ENCODE data around the gene USP32. TPM values are rescaled to one million over a fixed set of nuclear protein-coding genes. Genes with fewer than 3 reads are reported as not detected.

Gene USP32
- total and polyA plus RNA-seq, 4 donors, result 11.6 to 103 (median 42.9) TPM

DNA sequence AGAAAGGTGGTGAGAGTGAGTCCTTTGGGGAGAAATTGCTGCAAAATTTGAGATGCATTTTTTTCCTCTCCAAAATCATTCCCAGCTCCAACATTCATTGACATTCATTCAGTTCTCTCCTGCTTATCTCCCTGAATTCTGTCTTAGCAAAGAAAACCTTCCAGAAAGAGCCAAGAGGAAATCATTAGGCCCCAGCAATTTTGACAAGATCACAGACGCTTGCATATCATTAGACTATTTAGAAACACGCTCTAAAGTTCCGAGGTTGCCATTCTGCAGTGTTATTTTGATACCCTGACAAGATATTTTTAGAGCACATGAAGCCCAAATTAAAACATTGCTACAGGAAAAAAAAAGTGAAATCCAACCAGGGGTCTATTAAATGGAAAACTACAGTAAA, 20.8 kb upstream of the USP32 start:
- H3K27ac ChIP-seq (ENCODE audit: low read depth in 1 of 2, low read length in 2 of 2), result no peak overlapping the region
- no peak for DNase-seq (ENCODE audit: low spot score)
- H3K4me3 ChIP-seq (ENCODE audit: low read depth in 1 of 3, low read length in 3 of 3), result no peak overlapping the region
- no peaks in the 10 kb centered on the region for H3K36me3 ChIP-seq (ENCODE audit: control insufficient read depth in 4 of 4, insufficient read depth in 3 of 4, low read depth in 1 of 4, low read length in 3 of 4)
- no peaks in the 10 kb centered on the region for H3K9me3 ChIP-seq (ENCODE audit: control insufficient read depth in 4 of 4, low read length in 3 of 4)
- H3K4me1 ChIP-seq (ENCODE audit: control insufficient read depth in 4 of 4, insufficient read depth in 4 of 4, low read length in 3 of 4), result no peaks in the 10 kb centered on the region
- no peaks in the 10 kb centered on the region for H3K27me3 ChIP-seq (ENCODE audit: control insufficient read depth in 4 of 4, insufficient read depth in 4 of 4, low read length in 3 of 4)
- TF ChIP-seq FOXA1 (IDR thresholded peaks at IDR 0.05), result no peak
- TF ChIP-seq RAD21 (IDR thresholded peaks at IDR 0.05), result no peak
- TF ChIP-seq SP1 (IDR thresholded peaks at IDR 0.05), result no peak
- TF ChIP-seq FOXA2 (IDR thresholded peaks at IDR 0.05), result no peak
- no peak for TF ChIP-seq JUND (IDR thresholded peaks at IDR 0.05)
- TF ChIP-seq, protein P1, sequence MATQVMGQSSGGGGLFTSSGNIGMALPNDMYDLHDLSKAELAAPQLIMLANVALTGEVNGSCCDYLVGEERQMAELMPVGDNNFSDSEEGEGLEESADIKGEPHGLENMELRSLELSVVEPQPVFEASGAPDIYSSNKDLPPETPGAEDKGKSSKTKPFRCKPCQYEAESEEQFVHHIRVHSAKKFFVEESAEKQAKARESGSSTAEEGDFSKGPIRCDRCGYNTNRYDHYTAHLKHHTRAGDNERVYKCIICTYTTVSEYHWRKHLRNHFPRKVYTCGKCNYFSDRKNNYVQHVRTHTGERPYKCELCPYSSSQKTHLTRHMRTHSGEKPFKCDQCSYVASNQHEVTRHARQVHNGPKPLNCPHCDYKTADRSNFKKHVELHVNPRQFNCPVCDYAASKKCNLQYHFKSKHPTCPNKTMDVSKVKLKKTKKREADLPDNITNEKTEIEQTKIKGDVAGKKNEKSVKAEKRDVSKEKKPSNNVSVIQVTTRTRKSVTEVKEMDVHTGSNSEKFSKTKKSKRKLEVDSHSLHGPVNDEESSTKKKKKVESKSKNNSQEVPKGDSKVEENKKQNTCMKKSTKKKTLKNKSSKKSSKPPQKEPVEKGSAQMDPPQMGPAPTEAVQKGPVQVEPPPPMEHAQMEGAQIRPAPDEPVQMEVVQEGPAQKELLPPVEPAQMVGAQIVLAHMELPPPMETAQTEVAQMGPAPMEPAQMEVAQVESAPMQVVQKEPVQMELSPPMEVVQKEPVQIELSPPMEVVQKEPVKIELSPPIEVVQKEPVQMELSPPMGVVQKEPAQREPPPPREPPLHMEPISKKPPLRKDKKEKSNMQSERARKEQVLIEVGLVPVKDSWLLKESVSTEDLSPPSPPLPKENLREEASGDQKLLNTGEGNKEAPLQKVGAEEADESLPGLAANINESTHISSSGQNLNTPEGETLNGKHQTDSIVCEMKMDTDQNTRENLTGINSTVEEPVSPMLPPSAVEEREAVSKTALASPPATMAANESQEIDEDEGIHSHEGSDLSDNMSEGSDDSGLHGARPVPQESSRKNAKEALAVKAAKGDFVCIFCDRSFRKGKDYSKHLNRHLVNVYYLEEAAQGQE (IDR thresholded peaks at IDR 0.05), result no peak
- TF ChIP-seq, protein P2, sequence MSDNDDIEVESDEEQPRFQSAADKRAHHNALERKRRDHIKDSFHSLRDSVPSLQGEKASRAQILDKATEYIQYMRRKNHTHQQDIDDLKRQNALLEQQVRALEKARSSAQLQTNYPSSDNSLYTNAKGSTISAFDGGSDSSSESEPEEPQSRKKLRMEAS (IDR thresholded peaks at IDR 0.05), result no peak
- no peak for TF ChIP-seq YY1 (IDR thresholded peaks at IDR 0.05)
- TF ChIP-seq, protein P3, sequence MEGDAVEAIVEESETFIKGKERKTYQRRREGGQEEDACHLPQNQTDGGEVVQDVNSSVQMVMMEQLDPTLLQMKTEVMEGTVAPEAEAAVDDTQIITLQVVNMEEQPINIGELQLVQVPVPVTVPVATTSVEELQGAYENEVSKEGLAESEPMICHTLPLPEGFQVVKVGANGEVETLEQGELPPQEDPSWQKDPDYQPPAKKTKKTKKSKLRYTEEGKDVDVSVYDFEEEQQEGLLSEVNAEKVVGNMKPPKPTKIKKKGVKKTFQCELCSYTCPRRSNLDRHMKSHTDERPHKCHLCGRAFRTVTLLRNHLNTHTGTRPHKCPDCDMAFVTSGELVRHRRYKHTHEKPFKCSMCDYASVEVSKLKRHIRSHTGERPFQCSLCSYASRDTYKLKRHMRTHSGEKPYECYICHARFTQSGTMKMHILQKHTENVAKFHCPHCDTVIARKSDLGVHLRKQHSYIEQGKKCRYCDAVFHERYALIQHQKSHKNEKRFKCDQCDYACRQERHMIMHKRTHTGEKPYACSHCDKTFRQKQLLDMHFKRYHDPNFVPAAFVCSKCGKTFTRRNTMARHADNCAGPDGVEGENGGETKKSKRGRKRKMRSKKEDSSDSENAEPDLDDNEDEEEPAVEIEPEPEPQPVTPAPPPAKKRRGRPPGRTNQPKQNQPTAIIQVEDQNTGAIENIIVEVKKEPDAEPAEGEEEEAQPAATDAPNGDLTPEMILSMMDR (IDR thresholded peaks at IDR 0.05; ENCODE audit: low read depth, low read length, missing input control), result no peak
- TF ChIP-seq, protein P4, sequence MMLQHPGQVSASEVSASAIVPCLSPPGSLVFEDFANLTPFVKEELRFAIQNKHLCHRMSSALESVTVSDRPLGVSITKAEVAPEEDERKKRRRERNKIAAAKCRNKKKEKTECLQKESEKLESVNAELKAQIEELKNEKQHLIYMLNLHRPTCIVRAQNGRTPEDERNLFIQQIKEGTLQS (IDR thresholded peaks at IDR 0.05), result no peak
- TF ChIP-seq EGR1 (IDR thresholded peaks at IDR 0.05; ENCODE audit: low read depth in 2 of 2), result no peak
- no peak for TF ChIP-seq GABPA (IDR thresholded peaks at IDR 0.05 in 1 of 2, conservative IDR thresholded peaks at IDR 0.05 in 1 of 2)
- TF ChIP-seq HNF4A (conservative IDR thresholded peaks at IDR 0.05), result no peak
- no peak for TF ChIP-seq NR2F2 (IDR thresholded peaks at IDR 0.05)
- TF ChIP-seq RXRA (IDR thresholded peaks at IDR 0.05), result no peak
- no peak for TF ChIP-seq TAF1 (conservative IDR thresholded peaks at IDR 0.05)
- TF ChIP-seq, protein P5, sequence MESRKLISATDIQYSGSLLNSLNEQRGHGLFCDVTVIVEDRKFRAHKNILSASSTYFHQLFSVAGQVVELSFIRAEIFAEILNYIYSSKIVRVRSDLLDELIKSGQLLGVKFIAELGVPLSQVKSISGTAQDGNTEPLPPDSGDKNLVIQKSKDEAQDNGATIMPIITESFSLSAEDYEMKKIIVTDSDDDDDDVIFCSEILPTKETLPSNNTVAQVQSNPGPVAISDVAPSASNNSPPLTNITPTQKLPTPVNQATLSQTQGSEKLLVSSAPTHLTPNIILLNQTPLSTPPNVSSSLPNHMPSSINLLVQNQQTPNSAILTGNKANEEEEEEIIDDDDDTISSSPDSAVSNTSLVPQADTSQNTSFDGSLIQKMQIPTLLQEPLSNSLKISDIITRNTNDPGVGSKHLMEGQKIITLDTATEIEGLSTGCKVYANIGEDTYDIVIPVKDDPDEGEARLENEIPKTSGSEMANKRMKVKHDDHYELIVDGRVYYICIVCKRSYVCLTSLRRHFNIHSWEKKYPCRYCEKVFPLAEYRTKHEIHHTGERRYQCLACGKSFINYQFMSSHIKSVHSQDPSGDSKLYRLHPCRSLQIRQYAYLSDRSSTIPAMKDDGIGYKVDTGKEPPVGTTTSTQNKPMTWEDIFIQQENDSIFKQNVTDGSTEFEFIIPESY (IDR thresholded peaks at IDR 0.05), result no peak
- WGBS, result 78% methylated on average over 3 of the region's 3 CpGs
- no peak overlapping the region for H3K9ac ChIP-seq (ENCODE audit: low read depth in 1 of 2, low read length in 2 of 2)

DNA sequence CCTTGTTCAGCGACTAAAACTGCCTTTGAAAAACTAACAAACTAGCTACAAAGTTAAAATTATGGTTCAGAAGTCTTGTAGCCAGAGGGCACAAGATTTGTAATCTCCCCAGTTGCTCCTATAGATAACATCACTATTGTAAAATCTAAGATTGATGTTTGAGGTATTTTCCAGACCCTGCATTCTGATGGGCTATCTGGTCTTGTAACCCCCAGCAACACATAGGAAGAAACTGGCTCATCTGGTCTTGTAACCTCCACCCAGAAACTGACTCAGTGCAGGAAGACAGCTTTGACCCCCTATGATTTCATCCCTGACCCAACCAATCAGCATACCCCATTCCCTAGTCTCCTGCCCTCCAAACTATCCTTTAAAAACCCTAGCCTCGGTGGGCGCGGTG, 18.1 kb upstream of the USP32 start:
- Histone ChIP-seq H3K9me3 (ENCODE audit: control insufficient read depth in 4 of 4, low read length in 3 of 4) (no peaks in the 10 kb centered on the region), H3K4me3 (ENCODE audit: low read depth in 1 of 3, low read length in 3 of 3) (no peak overlapping the region)
- WGBS, result 95% methylated on average over 4 of the region's 4 CpGs

More for the DNA sequence above, 18.1 kb upstream of the USP32 start:
- no peaks in the 10 kb centered on the region for H3K36me3 ChIP-seq (ENCODE audit: control insufficient read depth in 4 of 4, insufficient read depth in 3 of 4, low read depth in 1 of 4, low read length in 3 of 4)
- no peak for DNase-seq (ENCODE audit: low spot score)
- no peak overlapping the region for H3K27ac ChIP-seq (ENCODE audit: low read depth in 1 of 2, low read length in 2 of 2)
- H3K4me1 ChIP-seq (ENCODE audit: control insufficient read depth in 4 of 4, insufficient read depth in 4 of 4, low read length in 3 of 4), result no peaks in the 10 kb centered on the region
- TF ChIP-seq RXRA (IDR thresholded peaks at IDR 0.05) (no peak), FOXA1 (IDR thresholded peaks at IDR 0.05) (no peak), RAD21 (IDR thresholded peaks at IDR 0.05) (no peak), FOXA2 (IDR thresholded peaks at IDR 0.05) (no peak), TAF1 (conservative IDR thresholded peaks at IDR 0.05) (no peak), YY1 (IDR thresholded peaks at IDR 0.05) (no peak), JUND (IDR thresholded peaks at IDR 0.05) (no peak), GABPA (IDR thresholded peaks at IDR 0.05 in 1 of 2, conservative IDR thresholded peaks at IDR 0.05 in 1 of 2) (no peak), NR2F2 (IDR thresholded peaks at IDR 0.05) (no peak)
- TF ChIP-seq, protein P3 (IDR thresholded peaks at IDR 0.05; ENCODE audit: low read depth, low read length, missing input control), result no peak
- TF ChIP-seq, protein P1 (IDR thresholded peaks at IDR 0.05), result no peak
- TF ChIP-seq, protein P4 (IDR thresholded peaks at IDR 0.05), result no peak
- no peak overlapping the region for H3K9ac ChIP-seq (ENCODE audit: low read depth in 1 of 2, low read length in 2 of 2)
- H3K27me3 ChIP-seq (ENCODE audit: control insufficient read depth in 4 of 4, insufficient read depth in 4 of 4, low read length in 3 of 4), result no peaks in the 10 kb centered on the region
